HG03558 (cell line): ENCODE results near the gene TLE6.
"Not testable (repeated sequence)": the region's sequence is repeated elsewhere in the genome, so short reads cannot be mapped to it uniquely, and the experiment has no call there.

Experiments used
- ATAC-seq: cut with Tn5 transposase; IDR thresholded peaks from one replicate; pipeline ENCODE4 v1.9.1; 2021; ENCODE audit warnings: moderate number of reproducible peaks; ENCODE audit not compliant: unreplicated experiment; ENCODE audit errors: extremely low read depth

The TLE6 gene

GRCh38 chr19:2970201-2970835 is 7.0 kb upstream of the TLE6 start:
- no peak for ATAC-seq

DNA sequence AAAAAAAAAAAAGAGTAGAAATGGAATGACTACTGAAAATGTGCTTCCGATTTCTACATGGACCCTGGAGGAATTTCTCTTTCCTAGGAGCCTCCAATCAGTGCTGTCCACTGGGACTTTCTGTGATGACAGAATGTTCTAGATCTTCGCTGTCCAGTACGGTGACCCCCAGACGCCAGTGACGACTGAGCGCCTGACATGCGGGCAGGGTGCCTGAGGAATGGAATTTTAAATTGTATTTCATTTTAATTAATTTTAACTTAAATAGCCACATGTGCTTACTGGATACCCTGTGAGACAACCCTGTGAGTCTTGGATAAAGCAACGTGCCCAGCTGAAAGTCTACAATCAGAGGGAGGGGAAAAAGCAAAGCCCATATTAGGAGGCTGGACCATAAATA is 4.1 kb upstream of the TLE6 start:
- no peak for ATAC-seq

DNA sequence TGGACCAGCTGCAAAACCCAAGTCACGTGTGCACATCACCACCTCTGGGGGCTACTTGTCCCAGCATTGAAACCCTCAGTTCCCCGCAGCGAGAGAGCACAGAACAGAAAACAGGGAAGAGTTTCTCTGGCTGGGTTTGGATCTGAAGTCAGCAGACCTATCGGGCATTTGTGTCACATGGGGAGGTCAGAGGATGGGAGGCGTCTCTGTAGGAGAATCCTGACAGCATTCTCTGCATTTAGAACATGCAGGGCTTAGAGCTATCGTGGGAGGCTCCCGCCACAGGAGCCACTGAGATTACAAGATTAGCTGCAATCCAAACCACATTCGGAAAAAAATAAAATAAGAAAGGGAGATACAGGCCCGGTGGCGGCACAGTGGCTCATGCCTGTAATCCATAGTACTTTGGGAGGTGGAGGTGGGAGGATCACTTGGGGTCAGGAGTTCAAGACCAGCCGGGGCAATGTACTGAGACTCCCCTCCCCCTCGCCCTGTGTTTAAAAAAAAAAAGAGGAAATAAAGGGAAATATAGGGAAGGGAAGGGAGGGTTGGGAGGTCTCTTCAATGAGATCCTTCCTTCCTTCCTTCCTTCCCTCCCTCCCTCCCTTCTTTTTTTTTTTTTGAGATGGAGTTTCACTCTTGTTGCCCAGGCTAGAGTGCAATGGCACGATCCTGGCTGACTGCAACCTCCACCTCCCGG is 2.9 kb upstream of the TLE6 start:
- no peak for ATAC-seq

DNA sequence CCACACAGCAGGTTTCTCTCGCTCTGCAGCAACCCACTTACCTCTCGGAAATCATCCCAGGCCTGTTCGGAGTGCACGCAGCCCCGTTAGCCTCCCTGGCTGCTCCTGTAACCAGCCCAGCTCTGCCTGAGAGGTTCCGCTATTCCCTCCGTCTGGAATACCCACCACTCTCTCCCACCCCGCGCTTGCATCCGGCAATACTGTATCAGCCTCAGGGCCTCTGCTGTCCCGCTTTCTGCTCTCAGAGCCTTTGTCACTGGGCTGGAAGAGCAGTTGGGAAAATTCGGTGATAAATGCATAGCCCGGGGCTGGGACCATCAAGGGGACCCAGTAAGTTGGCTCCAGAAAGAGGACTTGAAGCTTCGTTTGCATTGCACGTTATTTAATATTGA is 759 bp upstream of the TLE6 start:
- ATAC-seq = no peak

DNA sequence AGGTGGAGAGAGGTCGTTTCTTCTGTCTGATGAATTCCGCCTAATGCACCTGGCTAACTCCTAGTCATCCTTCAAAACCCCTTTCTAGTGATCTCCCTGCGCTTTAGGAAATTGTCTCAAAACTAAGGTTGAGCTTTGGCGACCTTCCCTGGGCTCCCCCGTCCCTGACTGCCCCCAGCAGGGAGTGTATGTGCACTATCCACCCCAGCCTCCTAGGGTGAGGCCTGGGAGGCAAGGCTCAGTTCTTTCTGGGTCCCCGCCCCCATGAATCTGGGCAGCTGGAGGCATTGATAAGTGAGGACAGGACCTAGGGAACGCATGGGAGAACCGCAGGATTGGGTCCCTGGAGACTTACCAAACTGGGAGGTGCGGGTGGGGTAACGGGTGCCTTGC is 378 bp downstream of the TLE6 start:
- ATAC-seq = no peak

DNA sequence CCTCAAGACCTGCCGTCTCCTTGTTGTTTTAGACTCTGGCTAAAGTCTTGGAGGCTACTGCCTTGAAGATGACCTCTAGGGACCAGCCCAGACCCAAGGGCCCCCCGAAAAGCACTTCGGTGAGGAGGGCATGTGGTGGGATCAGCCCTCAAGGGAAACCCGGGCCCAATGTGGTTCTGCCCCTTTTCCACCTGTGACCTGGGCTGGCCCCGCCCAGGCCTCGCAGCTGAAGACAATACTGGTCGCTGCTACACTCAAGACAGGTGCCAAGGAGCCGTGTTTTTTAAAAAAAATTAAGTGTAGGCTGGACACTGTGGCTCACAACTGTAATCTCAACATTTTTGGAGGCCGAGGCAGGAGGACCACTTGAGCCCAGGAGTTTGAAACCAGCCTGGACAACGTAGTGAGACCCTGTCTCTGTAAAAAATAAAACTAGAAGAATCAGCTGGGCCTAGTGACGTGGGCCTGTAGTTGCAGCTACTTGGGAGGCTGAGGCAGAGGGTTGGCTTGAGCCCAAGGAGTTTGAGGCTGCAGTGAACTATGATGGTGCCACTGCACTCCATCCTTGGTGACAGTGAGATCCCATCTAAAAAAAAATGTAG is 903 bp downstream of the TLE6 start:
- ATAC-seq = no peak

GRCh38 chr19:2978772-2979171 is 1.4 kb downstream of the TLE6 start:
- no peak for ATAC-seq

- ATAC-seq = no peak
Observed at GRCh38 chr19:2981898-2982297, 4.5 kb downstream of the TLE6 start.

DNA sequence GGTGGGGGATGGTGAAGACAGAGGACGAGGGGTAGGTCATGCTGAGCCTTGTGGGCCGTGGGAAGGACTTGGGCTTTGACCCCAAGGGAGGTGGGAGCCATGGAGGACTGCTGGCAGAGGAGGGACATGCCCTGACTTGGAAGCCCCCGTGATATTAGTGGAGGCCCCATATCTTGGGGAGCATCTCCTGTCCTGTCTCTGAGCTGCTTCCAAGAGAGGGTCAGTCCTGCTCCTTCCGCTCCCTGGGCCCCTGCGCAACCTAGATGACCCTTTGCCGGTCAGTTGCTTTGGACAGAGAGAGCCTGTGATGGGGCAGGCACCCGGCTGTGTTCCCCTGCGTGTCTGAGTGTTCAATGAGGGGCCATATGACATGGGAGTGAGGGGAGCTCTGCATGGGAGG is 5.2 kb downstream of the TLE6 start:
- no peak for ATAC-seq

- no peak for ATAC-seq
Observed at GRCh38 chr19:2982983-2983350, 5.6 kb downstream of the TLE6 start.

- no peak for ATAC-seq
Observed at GRCh38 chr19:2983351-2984214, 6.2 kb downstream of the TLE6 start.

GRCh38 chr19:2984215-2984528 is 6.8 kb downstream of the TLE6 start:
- no peak for ATAC-seq

DNA sequence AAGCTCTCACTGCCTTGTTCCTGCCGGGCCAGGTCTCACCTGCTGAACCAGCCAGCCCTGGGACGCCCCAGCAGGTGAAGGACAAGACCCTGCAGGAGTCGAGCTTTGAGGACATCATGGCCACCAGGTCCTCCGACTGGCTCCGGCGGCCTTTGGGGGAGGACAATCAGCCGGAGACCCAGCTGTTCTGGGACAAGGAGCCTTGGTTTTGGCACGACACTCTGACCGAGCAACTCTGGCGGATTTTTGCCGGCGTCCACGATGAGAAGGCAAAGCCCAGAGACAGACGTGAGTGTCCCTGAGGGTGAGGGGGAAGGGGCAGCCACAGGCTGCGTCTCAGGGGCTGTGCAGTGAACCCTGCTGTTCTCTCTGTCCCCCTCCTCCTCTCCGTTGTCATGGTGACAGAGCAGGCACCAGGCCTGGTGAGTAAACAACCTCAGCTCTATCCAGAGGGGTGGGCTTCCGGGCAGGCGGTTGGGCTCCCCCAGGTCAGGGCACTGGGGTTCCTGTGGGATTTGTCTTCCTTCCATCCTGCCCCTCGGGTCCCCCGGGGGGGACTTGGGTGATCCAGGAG is 9.7 kb downstream of the TLE6 start:
- ATAC-seq = no peak

DNA sequence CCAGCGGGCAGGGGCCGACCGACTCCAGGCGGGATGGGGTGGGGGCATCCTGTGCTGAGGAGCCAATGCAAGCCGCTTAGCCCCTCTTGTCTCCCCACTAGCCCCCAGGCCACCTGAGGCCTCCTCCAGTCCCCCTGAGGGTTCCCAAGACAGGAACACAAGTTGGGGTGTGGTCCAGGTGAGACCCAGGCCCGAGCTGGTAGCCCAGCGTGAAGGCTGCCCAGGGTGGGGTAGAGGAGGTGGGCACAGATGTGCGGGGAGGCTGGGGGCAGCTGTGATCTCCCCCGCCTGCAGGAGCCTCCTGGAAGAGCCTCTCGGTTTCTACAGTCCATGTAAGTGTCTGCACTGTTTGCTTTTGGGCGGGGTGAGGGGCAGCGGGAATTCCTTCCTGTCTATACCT is 10.4 kb downstream of the TLE6 start:
- no peak for ATAC-seq

DNA sequence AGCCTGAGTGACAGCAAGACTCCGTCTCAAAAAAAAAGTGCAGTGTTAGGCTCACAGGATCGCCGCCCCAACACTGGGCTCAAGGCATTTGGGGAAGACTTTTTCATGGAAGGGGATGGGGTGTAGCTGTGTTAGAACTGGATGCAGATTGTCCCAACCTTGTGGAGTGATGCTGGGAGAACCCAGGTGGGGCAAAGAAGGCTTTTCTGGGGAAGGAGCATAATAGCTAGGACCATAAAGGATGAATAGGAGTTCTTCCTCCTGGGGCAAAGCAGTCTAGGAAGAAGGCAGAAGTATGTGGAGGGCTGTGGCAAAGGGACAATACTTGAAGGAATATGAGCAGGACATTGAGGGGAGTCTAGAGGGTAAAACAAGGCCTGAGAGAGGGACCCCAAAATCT is 11.2 kb downstream of the TLE6 start:
- no peak for ATAC-seq

GRCh38 chr19:2989236-2989946 is 12.0 kb downstream of the TLE6 start:
- no peak for ATAC-seq

DNA sequence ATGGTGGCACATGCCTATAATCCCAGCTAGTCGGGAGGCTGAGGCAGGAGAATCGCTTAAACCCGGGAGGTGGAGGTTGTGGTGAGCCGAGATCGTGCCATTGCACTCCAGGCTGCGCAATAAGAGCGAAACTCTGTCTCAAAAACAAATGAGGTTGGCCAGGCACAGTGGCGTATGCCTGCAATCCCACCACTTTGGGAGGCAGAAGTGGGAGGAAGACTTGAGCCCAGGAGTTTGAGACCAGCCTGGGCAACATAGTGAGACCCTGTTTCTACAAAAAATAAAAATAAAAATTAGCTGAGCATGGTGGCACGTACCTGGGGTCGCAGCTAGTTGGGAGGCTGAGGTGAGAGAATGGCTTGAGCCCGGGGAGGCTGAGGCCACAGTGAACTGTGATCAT is 15.0 kb downstream of the TLE6 start:
- not testable (repeated sequence) for ATAC-seq

GRCh38 chr19:2992958-2993357 is 15.6 kb downstream of the TLE6 start:
- ATAC-seq = no peak

GRCh38 chr19:2993579-2993978 is 16.2 kb downstream of the TLE6 start:
- no peak for ATAC-seq

- ATAC-seq = no peak
Observed at GRCh38 chr19:2994588-2995131, 17.3 kb downstream of the TLE6 start.
